Hematopoietic multipotent progenitor cell treated with erythropoietin and hydrocortisone succinate and interleukin-3 and kit ligand, for 8 days (in vitro differentiated cells): ENCODE results near the gene LRRC42.
"Not testable (repeated sequence)": the region's sequence is repeated elsewhere in the genome, so short reads cannot be mapped to it uniquely, and the experiment has no call there.

ENCODE experiments used
- DNase-seq: peaks from one replicate; pipeline ENCODE4 v3.0.0-alpha.2; 2015

The LRRC42 gene

DNA sequence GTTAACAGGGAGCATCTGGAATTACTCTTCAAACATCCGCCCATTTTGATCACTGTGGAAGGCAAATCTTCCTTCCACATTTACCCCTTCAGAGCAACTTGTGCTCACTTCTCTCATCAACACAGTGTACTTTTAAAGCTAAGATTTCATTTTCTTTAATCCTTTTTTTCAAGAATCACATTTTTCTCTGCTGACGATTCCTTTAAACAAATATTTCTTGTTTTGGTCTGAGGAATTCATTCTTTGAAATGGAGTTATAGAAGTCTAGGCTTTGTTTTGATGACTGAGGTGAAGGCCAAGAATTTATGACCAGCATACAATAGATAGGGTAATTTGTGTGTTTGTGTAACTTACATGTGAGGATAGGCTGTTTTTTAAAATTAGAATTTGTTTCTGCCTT lies 25.6 kb downstream of the LRRC42 start:
- DNase-seq: no peak

DNA sequence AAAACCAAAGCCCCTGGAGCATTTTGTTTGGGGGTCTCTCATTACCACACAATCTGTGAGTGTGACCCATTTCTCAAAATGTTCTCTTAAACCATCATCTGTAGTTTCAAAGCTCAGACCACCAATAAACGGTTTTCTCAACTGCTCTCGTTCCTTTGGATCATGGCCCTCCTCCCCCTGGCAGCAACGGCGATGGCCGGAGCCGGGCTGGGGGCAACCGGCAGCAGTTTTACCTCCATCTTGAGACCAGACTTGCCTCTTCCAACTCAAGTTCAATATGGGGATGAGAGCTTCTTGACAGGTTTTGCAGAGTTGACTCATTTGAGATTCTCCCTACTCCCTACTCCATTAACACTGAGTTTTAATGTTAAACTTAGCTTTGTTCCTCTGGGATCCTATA lies 29.7 kb downstream of the LRRC42 start:
- DNase-seq: no peak

DNA sequence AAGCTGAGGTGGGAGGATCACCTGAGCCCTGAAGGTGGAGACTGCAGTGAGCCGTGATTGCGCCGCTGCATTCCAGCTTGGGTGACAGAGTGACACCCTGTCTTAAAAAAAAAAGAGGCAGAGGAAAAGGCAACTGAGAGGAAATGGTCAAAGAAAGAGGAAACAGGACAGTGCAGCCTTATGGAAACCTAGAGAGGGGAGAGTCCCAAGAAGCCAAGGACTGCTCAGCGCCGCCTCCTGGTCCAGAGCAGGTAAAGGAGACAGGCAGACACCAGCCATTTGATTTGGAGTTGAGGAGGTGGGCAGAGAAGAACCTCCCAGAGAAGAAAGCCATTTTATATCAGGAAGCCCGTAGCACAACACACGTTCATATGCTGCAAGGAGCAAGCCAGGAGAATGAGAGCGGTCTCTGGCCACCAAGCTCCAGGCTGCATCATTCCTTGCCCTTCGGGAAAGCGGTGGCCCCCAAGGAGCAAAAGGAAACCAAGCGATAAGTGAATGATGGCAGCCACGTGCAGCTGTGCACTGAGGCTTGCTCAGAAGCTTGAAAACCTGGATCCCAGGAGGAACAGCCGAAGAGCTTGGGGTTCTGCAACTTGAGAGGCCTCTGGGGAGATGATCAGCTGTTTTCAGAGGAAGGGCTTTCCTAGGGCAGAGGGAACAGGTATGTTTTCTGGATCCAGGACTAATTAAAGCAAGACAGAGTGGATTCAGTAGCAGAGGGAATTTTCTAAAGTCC lies 33.7 kb downstream of the LRRC42 start:
- no peak for DNase-seq

- DNase-seq: no peak
These were observed 35.1 kb downstream of the LRRC42 start for GRCh38 chr1:53981220-53981619.

GRCh38 chr1:53982034-53982762 lies 36.0 kb downstream of the LRRC42 start:
- no peak for DNase-seq

- no peak for DNase-seq
These were observed 36.6 kb downstream of the LRRC42 start for GRCh38 chr1:53982763-53983104.

DNA sequence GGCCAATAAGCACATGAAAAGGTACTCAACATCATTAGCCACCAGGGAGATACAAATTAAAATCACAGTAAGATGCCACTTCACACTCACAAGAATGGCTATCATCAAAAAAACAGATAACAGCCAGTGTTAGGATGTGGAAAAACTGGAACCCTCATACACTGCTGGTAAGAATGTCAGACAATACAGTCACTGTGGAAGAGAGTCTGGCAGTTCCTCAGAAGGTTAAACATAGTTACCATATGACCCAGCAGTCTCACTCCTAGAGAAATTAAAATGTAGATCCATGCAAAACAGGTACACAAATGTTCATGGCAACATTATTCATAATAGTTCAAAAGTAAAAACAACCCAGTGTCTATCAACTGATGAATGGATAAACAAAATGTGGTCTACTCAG lies 38.6 kb downstream of the LRRC42 start:
- no peak for DNase-seq

DNA sequence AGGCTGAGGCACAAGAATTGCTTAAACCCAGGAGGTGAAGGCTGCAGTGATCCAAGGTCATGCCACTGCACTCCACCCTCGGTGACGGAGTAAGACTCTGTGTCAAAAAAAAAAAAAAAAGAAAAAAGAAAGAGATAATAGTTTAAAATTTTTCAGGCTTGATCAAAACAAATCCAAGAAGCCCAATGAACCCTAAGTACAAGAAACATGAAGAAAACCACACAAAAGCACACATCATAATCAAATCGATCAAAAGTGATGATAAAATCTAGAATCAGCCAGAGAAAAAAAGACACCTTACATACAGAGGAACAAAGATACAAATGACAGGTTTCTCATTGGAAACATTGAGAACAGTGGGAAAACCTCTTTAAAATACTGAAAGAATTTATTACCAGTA lies 40.3 kb downstream of the LRRC42 start:
- no peak for DNase-seq

- no peak for DNase-seq
These were observed 41.7 kb downstream of the LRRC42 start for GRCh38 chr1:53987880-53988279.

GRCh38 chr1:53992085-53992874 lies 46.1 kb downstream of the LRRC42 start:
- DNase-seq: peak; percentile 41

DNA sequence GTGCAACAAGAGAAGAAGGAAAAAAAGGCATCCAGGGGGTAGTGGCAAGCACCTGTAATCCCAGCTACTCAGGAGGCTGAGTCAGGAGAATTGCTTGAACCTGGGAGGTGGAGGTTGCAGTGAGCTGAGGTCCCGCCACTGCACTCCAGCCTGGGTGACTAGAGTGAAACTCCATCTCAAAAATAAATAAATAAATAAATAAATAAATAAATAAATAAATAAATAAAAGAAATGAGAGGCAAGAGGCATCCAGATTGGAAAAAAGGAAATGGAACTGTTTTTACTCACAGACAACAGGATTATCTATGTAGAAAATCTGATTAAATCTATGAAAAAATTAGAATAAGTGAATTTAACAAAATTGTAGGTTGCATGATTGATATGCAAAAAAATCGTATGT lies 48.4 kb downstream of the LRRC42 start:
- not testable (repeated sequence) for DNase-seq

- DNase-seq: no peak
These were observed 49.5 kb downstream of the LRRC42 start for GRCh38 chr1:53995683-53996082.

DNA sequence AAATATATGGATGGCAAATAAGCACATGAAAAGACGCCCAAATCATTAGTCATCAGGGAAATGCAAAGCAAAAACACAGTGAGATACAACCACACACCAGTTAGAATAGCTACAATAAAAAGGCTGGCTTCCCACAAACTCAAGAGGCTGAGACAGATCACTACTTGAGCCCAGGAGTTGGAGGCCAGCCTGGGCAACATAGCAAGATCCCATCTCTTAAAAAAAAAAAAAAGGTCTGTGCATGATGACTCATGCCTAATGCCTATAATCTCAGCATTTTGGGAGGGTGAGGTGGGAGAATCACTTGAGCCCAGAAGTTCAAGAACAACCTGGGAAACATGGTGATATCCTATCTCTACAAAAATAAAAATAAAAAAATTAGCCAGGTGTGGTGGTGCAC lies 52.1 kb downstream of the LRRC42 start:
- no peak for DNase-seq

DNA sequence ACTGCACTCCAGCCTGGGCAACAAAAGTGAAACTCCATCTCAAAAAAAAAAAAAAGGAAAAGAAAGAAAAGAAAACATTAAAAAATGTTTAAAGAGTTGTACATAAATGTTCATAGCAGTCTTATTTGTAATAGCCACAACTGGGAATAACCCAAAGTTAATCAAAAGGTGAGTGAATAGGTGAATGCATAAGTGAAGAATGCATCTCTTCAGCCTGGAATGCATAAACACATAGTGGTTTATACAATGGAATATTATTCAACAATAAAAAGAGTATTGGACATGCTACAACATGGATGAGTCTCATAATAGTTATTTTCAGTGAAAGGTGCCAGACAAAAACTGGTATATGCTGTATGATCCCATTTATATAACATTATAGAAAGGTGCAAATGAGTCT lies 53.8 kb downstream of the LRRC42 start:
- no peak for DNase-seq

DNA sequence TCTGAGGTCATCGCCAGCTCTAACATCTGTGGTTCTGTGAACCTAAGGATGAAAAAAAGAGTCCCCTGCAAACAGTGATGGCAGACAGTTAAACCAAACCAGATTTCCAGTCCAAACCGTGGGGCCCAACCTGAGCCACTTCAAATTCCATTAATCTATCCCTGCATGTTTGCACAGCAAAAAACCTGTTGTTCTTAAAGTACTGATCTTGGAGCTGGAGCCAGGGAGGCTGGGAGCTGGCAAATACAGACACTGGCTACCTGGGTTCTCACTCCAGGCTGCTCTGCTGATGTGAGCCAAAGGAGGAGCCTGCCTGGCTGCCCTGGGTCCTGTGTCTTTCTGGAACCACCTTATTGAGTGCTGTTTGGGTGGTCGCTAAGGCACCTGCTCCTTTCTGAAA lies 55.4 kb downstream of the LRRC42 start:
- no peak for DNase-seq

DNA sequence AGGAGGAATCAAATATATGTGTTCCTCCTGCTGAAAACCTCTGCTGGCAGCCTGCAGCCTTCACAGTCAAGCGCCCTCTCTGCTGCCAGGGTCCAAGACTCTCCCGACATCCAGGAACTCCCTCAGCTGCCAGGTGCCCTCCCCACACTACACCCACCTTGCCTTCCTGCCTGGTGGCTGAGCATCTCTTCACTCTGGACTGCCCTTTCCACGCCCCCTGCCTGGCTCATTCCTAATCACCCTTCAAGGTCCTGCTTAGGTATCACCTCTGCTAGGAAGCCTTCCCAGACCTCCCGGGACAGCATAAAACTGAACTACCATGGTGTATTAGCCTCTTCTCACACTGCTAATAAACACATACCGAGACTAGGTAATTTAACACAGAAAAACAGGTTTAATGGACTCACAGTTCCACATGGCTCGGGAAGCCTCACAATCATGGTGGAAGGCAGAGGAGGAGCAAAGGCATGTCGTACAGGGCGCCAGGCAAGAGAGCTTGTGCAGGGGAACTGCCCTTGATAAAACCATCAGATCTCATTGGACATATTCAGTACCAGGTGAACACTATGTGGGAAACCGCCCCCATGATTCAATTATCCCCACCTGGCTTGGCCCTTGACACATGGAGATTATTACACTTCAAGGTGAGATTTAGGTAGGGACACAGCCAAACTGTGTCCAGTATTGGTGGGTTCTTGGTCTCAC lies 56.5 kb downstream of the LRRC42 start:
- no peak for DNase-seq

DNA sequence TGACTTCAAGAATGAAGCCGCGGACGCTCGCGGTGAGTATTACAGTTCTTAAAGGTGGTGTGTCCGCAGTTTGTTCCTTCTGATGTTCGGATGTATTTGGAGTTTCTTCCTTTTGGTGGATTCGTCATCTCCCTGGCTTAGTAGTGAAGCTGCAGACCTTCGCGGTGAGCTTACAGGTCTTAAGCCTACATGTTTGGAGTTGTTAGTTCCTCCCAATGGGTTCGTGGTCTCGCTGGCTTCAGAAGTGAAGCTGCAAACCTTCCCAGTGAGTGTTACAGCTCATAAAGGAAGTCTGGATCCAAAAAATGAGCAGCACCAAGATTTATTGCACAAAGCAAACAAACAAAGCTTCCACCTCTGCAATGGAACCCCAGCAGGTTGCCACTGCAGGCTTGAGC lies 57.1 kb downstream of the LRRC42 start:
- no peak for DNase-seq

DNA sequence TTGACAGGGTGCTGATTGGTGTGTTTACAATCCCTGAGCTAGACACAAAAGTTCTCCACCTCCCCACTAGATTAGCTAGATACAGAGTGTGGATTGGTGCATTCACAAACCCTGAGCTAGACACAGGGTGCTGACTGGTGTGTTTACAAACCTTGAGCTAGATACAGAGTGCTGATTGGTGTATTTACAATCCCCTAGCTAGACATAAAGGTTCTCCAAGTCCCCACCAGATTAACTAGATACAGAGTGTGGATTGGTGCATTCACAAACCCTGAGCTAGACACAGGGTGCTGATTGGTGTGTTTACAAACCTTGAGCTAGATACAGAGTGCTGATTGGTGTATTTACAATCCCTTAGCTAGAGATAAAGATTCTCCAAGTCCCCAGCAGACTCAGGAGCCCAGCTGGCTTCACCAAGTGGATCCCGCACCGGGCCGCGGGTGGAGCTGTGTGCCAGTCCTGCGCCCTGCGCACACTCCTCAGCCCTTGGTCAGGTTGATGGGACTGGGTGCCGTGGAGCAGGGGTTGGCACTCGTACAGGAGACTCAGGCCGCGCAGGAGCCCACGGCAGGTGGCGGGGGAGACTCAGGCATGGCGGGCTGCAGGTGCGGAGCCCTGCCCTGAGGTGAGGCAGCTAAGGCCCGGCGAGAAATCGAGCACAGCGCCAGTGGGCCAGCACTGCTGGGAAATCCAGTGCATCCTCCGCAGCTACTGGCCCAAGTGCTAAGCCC lies 57.8 kb downstream of the LRRC42 start:
- DNase-seq: not testable (repeated sequence)

GRCh38 chr1:54004481-54005049 lies 58.4 kb downstream of the LRRC42 start:
- DNase-seq: no peak

DNA sequence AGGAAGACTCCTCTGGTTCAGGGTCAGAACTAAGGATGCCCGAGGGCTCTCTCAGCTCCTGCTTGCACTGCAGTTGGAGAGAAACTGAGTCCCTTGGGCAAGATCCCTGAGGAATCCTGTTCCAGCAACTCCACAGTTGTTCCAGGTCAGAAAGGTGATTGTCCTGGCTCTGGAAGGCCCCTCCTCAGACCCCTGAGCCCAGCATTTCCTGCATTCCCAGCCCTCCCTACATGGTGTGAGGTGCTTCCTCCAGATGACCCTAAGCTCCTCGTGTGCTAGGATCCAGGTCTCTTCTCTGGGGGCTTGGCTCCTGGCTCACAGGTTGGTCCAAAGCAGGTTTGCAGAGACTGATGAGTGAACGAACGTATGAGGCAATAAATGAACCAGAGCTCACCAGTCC lies 60.4 kb downstream of the LRRC42 start:
- no peak for DNase-seq

DNA sequence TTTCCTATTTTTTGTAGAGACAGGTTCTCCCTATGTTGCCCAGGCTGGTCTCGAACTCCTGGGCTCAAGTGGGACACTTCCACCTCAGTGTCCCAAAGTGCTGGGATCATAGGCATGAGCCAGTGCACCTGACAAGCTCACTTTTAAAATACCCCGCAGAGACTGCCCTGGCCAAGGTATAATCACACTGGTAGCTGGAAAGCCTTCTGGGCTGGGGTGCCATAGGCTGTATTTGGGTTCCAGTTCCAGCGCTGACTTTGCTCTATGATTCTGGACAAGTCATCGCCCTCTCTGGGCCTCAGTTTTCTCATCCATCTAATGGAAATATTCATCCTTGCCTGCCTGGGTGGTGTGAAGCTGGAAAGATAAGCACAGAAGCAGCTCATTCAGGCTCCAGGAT lies 61.5 kb downstream of the LRRC42 start:
- no peak for DNase-seq

DNA sequence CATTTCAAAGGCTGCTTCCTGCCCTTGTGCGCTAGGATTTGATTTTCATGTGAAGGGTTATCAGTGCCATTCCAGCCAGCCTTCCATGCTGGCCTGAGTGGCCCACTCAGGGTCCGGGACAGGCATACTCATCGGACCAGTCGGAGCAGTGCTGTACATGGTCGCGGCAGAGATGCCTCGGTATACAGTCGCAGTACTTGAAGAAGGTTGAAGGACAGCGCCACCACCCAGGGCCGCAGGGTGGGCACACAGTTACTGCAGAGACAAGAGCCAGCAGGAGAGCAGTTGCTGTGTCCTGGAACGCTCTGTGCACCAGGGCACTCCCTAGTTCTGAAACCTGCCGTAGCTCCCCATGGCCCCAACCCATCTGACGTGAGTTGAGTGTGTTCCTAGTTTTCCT lies 62.7 kb downstream of the LRRC42 start:
- no peak for DNase-seq
